Thoracic aorta endothelial cell (primary cell): ENCODE results near the gene TYRO3. TPM values are rescaled to one million over a fixed set of nuclear protein-coding genes. Genes with fewer than 3 reads are reported as not detected.

Source experiments
- total RNA-seq: library from RNA; depleted of rRNA; stranded (reverse); fragments of >200 nt; gene quantifications from 2 replicates; pipeline ENCODE4 v1.2.3, GENCODE V29; 2012

Gene TYRO3
- 10.4 and 12.6 TPM in 2 replicates for total RNA-seq

DNA sequence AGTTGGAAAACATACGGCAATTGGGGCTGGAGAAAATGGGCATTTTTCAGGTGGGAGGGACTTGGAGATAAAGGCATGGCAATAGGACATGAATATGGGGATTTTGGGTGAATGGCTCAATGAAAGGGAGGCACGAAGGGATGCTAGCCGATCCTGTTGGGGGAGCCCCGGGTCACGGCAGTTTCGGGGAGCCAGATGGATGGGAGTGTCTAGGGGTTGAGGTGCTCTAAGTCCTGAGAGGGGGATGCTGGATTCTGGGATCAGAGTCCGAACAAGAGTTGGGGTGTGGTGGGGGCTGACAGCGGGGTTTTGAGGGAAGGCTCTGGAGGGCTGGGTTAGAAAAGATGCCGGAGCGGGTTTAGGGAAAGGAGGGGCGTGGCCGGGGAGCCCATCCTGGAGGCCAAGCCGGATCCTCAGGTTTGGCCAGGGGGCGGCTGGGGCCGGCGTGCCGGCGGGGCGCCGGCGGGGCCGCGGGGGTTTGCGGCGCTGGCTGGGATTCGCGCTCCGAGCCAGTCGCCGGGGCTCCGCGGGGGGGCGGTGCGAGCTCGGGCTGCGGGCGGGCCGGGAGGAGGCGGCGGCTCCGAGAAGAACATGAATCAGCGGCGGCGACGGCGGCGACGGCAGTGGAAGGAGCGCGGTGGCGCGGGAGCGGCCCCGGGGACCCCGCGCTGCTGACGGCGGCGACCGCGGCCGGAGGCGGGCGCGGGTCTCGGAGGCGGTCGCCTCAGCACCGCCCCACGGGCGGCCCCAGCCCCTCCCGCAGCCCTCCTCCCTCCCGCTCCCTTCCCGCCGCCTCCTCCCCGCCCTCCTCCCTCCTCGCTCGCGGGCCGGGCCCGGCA is at the start of gene TYRO3:
TSS of gene TYRO3 (plus strand) at position 813 of the 839 bp plus-strand sequence. CDS start 46 bp downstream, outside the sequence.

DNA sequence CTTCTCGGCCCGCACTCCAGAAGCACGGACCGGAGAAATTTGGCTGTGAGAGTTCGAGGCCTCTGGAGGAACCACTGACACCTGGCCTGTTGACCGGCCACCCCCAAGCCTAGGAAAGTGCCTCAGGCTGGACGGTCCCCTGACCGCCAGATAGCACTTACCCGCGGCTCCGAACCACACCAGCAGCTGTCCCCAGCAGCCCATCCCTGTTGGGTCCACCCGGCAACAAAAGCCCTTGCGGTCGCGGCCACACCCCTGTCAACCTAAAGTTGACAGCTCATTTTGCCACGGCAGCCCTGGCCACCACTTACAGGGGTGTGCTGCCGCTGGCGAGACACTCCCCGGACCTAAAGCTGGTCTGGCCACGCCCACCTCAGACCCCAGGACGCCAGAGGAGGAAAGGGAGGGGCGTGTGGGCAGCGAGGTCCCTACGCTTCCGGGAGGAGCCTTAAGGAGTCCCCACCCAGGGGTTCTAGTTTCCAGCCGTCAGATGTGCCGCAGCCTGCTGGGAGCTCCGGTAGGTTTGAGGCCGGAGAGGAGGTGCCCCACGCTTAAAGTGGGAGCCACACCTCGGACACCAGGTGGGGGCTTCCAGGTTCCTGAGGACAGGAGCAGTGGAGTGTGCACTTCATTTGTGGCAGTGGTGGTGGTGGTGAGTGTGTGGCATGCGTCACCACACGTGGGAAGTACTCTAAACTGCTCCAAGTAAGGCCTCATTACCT is 45.3 kb upstream of the TYRO3 start, which contains the start of gene LTK:
TSS of gene LTK (minus strand) at position 322 of the 722 bp plus-strand sequence. CDS start at position 204, 118 bp downstream.

Other genes starting within 250 kb of the TYRO3 start
- gene OIP5, start 226.6 kb upstream of the TYRO3 start, total RNA-seq = 11.4 and 16.9 TPM in 2 replicates
- 96.3 and 172 TPM in 2 replicates for gene NUSAP1, start 226.3 kb upstream of the TYRO3 start, total RNA-seq
- 29.1 and 31.2 TPM in 2 replicates for gene NDUFAF1, start 156.7 kb upstream of the TYRO3 start, total RNA-seq
- gene RTF1, start 142.1 kb upstream of the TYRO3 start, total RNA-seq = 49.3 and 55.9 TPM in 2 replicates
- gene ITPKA, start 65.3 kb upstream of the TYRO3 start, total RNA-seq = 0.36 and 1.2 TPM in 2 replicates
- gene LTK, start 45.4 kb upstream of the TYRO3 start, total RNA-seq = 0.07 and 0.13 TPM in 2 replicates
- 23.2 and 30.2 TPM in 2 replicates for gene RPAP1, start 15.0 kb upstream of the TYRO3 start, total RNA-seq
- 46.3 and 50.0 TPM in 2 replicates for gene MGA, start 101.2 kb downstream of the TYRO3 start, total RNA-seq
- gene MAPKBP1, start 215.3 kb downstream of the TYRO3 start, total RNA-seq = 35.5 and 51.5 TPM in 2 replicates